Ramos (cell line): Measurements from ENCODE around the gene RAB5B.
"Not testable (repeated sequence)": the region's sequence is repeated elsewhere in the genome, so short reads cannot be mapped to it uniquely, and the experiment has no call there.

Experiments
- in situ Hi-C: fragments of 300-500 bp; cut with MboI; formaldehyde crosslinking; loops from one replicate; pipeline ENCODE4 v1.14.3; 2022; ENCODE audit warnings: low sequenced_read_pairs; ENCODE audit not compliant: unreplicated experiment

The RAB5B gene

GRCh38 chr12:55981882-55982281 is 8.0 kb downstream of the RAB5B start:
- in situ Hi-C loops: not testable (repeated sequence)

- in situ Hi-C loops: no loop called here
These were observed 8.6 kb downstream of the RAB5B start for GRCh38 chr12:55982319-55982936.

- in situ Hi-C loops: no loop called here
These were observed 9.5 kb downstream of the RAB5B start for GRCh38 chr12:55983232-55983842.

DNA sequence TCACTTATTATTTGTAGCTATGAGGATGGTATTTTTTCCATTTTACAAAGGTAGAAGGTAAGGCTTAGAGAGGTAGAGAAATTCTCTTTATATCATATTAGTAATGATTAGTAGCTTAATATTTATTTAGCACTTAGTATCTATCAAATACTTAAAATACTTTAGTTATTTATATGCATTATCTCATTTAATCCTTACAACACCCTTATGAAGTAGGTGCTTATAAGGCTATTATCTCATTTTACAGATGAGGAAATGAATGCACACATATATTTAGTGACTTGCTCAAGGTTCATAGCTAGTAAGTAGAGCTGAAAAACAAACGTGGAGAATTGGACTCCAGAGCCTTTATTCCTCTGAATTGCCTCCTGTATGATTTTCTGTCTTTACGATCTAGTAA is 11.0 kb downstream of the RAB5B start:
- in situ Hi-C loops: no loop called here

DNA sequence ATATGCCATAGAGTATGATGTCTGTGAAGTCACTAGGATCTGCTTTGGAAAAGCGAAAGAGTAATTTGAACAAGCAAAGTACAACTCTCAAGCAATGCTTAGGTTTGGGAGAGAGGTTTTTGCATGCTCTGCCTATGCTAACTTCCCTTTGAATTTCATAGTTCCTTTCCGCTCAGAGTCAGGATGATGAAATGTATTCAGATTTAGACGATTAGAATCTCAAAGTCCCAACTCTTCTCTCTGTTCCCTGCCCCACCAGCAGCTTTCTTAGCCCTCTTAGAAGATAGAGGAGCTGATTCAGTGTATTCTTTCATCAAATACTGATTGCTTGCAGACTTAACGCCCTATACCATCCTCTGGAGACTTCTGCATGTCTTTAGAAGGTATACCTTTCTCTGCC is 11.5 kb downstream of the RAB5B start:
- in situ Hi-C loops: no loop called here

DNA sequence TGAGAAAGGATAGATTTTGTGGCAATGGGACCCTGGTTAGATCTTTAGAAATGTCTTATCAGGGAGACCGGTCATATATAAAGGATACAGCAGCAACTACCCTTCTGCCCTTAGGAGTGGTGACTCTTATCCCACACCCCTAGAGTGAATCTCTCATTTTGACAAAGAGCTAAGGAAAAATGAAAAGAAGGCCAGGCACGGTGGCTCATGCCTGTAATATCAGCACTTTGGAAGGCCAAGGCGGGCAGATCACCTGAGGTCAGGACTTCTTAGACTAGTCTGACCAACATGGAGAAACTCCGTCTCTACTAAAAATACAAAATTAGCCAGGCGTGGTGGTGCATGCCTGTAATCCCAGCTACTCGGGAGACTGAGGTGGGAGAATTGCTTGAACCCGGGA is 12.1 kb downstream of the RAB5B start:
- in situ Hi-C loops: not testable (repeated sequence)

GRCh38 chr12:55991110-55991509 is 17.2 kb downstream of the RAB5B start:
- in situ Hi-C loops: no loop called here

GRCh38 chr12:55993230-55993853 is 19.5 kb downstream of the RAB5B start:
- in situ Hi-C loops: no loop called here

- in situ Hi-C loops: no loop called here
These were observed 21.5 kb downstream of the RAB5B start for GRCh38 chr12:55995366-55995765.

GRCh38 chr12:55996201-55996714 is 22.4 kb downstream of the RAB5B start:
- in situ Hi-C loops: no loop called here

DNA sequence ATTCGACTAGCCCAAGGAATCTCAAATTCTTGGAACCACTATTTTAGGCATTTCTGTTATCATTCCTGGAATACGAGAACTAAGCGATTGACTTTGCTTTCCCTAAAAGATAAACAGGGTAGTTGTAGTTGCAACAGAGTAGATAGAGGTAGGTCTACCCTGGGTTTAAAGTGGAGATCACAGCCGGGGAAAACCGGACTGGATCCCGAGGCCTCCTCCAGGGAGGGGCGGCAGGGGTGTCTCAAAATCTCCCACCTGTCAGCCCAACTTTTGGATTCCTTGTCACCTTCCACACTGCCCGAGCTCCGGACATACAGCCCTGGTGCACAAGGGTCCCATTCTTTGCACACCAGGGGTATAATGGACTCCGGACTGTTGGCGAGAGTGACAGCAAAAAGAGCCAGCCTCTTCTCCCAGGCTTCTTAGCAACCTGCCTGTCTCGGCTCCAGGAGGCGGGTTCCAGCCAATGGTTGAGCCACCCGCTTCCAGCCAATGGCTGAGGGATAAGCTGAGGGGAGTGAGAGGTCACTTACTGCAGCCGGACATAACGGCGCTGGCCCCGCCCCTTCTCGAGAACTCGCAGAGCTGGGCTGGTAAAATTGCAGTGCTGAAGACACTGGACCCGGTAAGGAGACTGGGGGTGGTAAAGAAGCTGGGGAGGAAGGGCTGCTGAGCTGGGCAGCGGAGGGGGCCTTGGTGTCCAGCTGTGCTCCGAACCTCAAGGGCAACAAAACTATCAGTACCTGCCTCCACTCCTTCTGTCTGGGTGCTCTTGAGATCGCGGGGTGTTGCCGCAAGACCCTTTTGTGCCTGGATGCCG is 23.0 kb downstream of the RAB5B start, which contains the start of gene SUOX:
Gene SUOX, plus strand, starts transcription at position 562 of the 820 bp plus-strand sequence. CDS start 4,946 bp downstream, outside the sequence.
- in situ Hi-C loops: no loop called here

GRCh38 chr12:55997535-55997859 is 23.6 kb downstream of the RAB5B start:
- in situ Hi-C loops: no loop called here

DNA sequence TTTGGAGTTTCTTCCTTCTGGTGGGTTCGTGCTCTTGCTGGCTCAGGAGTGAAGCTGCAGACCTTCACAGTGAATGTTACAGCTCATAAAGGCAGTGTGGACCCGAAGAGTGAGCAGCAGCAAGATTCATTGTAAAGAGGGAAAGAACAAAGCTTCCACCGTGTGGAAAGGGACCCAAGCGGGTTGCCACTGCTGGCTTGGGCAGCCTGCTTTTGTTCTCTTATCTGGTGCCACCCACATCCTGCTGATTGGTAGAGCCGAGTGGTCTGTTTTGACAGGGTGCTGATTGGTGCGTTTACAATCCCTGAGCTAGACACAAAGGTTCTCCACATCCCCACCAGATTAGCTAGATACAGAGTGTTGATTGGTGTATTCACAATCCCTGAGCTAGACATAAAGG is 25.6 kb downstream of the RAB5B start:
- in situ Hi-C loops: not testable (repeated sequence)

DNA sequence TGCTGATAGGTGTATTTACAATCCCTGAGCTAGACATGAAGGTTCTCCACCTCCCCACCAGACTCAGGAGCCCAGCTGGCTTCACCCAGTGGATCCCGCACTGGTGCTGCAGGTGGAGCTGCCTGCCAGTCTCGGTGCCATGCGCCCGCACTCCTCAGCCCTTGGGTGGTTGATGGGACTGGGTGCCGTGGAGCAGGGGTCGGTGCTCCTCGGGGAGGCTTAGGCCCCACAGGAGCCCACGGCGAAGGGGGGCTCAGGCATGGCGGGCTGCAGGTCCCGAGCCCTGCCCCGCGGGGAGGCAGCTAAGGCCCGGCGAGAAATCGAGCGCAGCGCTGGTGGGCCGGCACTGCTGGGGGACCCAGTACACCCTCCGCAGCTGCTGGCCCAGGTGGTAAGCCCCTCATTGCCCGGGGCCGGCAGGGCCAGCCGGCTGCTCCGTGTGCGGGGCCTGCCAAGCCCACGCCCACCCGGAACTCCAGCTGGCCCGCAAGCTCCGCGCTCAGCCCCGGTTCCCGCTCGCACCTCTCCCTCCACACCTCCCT is 26.2 kb downstream of the RAB5B start:
- in situ Hi-C loops: not testable (repeated sequence)

DNA sequence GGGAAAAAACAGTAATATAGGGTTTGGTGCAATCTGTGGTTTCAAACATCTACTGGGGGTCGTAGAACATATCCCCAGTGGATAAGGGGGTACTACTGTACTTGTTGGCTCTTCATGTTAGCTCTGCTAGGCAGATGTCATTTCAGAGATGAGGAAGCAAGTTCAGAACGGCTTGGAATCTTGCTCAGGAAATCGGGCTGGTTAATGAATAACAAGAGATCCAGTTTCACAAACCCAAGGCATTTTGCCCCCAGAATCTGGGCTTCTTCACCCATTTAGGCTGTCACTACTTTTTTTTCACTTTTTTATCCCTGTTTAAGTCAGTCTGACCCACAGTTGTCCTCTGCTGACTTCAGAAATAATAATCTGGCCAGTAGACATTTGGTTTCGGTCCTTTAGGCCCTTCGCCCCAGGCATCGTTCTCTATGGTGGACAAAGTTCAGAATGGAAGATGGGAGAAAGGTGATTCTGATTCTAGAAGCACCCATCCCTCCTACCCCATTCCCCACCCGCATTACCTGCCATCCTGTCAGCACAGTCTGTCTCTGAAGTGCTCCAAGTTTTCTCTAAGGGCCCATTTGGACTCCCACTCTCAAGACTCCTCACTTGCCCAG is 27.7 kb downstream of the RAB5B start:
- in situ Hi-C loops: no loop called here

GRCh38 chr12:56003376-56003775 is 29.5 kb downstream of the RAB5B start:
- in situ Hi-C loops: not testable (repeated sequence)

DNA sequence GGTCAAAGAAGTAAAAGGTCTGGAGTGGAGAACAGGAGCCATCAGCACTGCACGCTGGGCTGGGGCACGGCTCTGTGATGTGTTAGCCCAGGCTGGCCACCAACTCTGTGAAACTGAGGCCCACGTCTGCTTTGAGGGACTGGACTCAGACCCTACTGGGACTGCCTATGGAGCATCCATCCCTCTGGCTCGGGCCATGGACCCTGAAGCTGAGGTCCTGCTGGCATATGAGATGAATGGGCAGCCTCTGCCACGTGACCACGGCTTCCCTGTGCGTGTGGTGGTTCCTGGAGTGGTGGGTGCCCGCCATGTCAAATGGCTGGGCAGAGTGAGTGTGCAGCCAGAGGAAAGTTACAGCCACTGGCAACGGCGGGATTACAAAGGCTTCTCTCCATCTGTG is 30.3 kb downstream of the RAB5B start:
- in situ Hi-C loops: no loop called here

DNA sequence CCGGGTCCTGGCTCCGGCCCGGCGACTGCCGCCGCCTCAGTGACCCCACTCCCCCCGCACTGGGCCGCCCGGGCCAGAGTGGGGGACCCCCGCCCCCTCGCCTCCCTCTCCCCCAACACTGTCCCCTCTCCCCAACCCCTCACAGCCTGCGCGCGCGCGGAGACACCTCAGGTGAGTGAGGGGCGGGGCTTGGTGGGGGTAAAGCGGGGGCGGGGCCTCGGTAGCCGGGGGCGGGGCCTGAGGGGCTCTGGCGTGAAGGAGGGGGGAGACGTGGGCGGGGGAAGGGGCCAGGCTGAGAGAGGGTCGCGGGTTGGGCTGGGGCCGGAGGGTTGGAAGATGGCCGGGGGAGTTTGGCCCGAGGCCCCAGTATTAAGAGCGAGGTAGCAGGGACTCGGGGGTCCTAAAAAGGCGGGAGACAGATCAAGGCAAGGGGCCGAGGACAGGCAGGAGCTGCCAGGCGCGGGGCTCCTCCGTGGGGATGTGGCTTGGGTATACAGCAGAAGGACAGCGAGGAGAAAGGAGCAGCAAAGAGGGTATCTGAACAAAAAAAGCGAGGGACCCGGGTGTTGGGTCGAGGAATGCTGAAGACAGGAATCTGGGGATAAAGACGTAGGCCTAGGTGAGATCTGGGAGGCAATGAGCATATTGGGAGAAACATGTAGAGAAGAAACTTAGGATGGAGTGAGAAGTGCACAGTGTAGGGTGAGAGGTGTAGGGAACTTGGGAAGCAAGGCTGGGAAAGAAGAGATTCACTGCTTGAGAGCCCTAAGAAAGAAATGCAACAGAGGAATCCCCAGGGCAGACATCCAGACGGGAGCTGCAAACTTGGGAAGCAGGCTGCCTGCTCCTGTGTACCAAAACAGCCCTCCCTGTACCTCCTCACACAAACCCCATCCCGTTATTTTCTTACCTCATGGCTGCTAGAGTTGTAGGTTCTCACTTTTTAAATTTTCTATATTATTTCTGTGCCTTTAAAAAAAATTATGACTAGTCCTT is 34.0 kb downstream of the RAB5B start:
- in situ Hi-C loops: no loop called here

DNA sequence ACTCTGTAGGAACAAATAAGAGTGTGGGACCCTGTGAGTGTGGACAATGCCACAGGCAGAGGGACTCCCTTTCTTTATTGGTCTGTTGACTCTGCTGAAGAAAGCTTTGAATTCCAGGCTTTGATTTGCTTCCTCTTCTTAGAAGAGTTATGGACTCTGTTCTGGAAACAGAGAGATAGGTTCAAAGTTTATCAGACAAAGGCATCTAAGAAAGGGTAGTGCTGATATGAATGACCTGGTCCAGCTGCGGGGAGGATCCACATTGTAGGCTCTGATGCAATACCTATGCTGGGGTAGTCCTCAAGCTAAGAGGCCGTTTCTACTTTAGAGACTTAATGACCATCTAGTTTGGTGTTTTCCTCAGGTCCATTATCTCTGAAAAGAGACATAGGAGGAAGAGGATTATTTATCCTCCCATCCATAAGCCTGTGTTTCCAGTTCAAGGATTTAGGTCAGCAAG is 36.3 kb downstream of the RAB5B start:
- in situ Hi-C loops: no loop called here
